Vagina (tissue), 2 donors: ENCODE results near the gene GLUD2. TPM values are rescaled to one million over a fixed set of nuclear protein-coding genes. Genes with fewer than 3 reads are reported as not detected.

Experiments
- DNase-seq, 2 donors: peaks; one replicate each; pipeline ENCODE4 v3.0.0-alpha.2; 2017; ENCODE audit errors: extremely low spot score in 2 of 2
- H3K27ac ChIP-seq: fragments of 200-600 bp; sonication (generic); one replicate; pipeline ENCODE4 v1.5.1; 2019
- H3K27me3 ChIP-seq: fragments of 200-600 bp; sonication (generic); one replicate; pipeline ENCODE4 v1.5.1; 2019
- H3K36me3 ChIP-seq, 2 donors: fragments of 200-600 bp; sonication (generic); one replicate each; pipeline ENCODE4 v1.5.1; 2017 to 2019
- H3K4me1 ChIP-seq: fragments of 200-600 bp; sonication (generic); one replicate; pipeline ENCODE4 v1.5.1; 2019
- H3K4me3 ChIP-seq, 2 donors: fragments of 200-600 bp; sonication (generic); 1 replicate in 1 of 2; 2 replicates in 1 of 2; pipeline ENCODE4 v1.5.1; 2016 to 2019
- H3K9me3 ChIP-seq: fragments of 200-600 bp; sonication (generic); one replicate; pipeline ENCODE4 v1.5.1; 2019
- CTCF ChIP-seq, 3 experiments: fragments of 450-650 bp in 2 of 3; fragments of 200-600 bp in 1 of 3; sonication (generic) in 1 of 3; IDR thresholded peaks; one replicate each; pipeline ENCODE4 v1.5.1; 2017 to 2019; ENCODE audit warnings: antibody characterized with exemption in 3 of 3, mild to moderate bottlenecking in 2 of 3, moderate library complexity in 2 of 3
- POLR2A ChIP-seq, 2 donors: fragments of 450-650 bp; IDR thresholded peaks; one replicate each; pipeline ENCODE4 v1.6.1; 2017; ENCODE audit warnings: antibody characterized with exemption in 2 of 2, mild to moderate bottlenecking in 2 of 2, moderate library complexity in 2 of 2
- POLR2AphosphoS5 ChIP-seq, 2 donors: sonication (generic); formaldehyde crosslinking; IDR thresholded peaks; one replicate each; pipeline ENCODE4 v1.9.0; 2017; ENCODE audit warnings: antibody characterized with exemption in 2 of 2, mild to moderate bottlenecking in 2 of 2, low read depth in 1 of 2; ENCODE audit not compliant: insufficient read depth in 1 of 2
- intact Hi-C: fragments of 100-400 bp; cut with DNase I; formaldehyde crosslinking; loops from one replicate; pipeline ENCODE4 v1.15.1; 2023
- total RNA-seq: library from RNA; depleted of rRNA; stranded (reverse); fragments of >200 nt; gene quantifications from one replicate; pipeline ENCODE4 v1.2.3, GENCODE V29; 2016

The GLUD2 gene
- total RNA-seq, 1 donor from 2014 or later = 0.98 TPM

GRCh38 chrX:121030083-121030482, 17.3 kb upstream of the GLUD2 start:
- intact Hi-C loops = no loop called here
- H3K27ac ChIP-seq = no peak overlapping the region
- DNase-seq = no peak
- H3K4me3 ChIP-seq = no peak overlapping the region
- H3K9me3 ChIP-seq = no peaks in the 10 kb centered on the region
- H3K27me3 ChIP-seq = no peaks in the 10 kb centered on the region
- no peak for TF ChIP-seq POLR2A (IDR thresholded peaks at IDR 0.05)
- TF ChIP-seq POLR2AphosphoS5 (IDR thresholded peaks at IDR 0.05; ENCODE audit: insufficient read depth in 1 of 2, low read depth in 1 of 2) = no peak
- no peak for TF ChIP-seq CTCF (IDR thresholded peaks at IDR 0.05)
- H3K36me3 ChIP-seq = no peaks in the 10 kb centered on the region
- no peaks in the 10 kb centered on the region for H3K4me1 ChIP-seq

GRCh38 chrX:121032531-121032930, 14.9 kb upstream of the GLUD2 start:
- Histone ChIP-seq H3K9me3 (no peaks in the 10 kb centered on the region), H3K36me3 (no peaks in the 10 kb centered on the region), H3K4me1 (no peaks in the 10 kb centered on the region), H3K27me3 (no peaks in the 10 kb centered on the region), H3K4me3 (no peak overlapping the region), H3K27ac (no peak overlapping the region)
- intact Hi-C loops = no loop called here
- TF ChIP-seq CTCF (IDR thresholded peaks at IDR 0.05) (no peak), POLR2A (IDR thresholded peaks at IDR 0.05) (no peak), POLR2AphosphoS5 (IDR thresholded peaks at IDR 0.05; ENCODE audit: insufficient read depth in 1 of 2, low read depth in 1 of 2) (no peak)
- no peak for DNase-seq

DNA sequence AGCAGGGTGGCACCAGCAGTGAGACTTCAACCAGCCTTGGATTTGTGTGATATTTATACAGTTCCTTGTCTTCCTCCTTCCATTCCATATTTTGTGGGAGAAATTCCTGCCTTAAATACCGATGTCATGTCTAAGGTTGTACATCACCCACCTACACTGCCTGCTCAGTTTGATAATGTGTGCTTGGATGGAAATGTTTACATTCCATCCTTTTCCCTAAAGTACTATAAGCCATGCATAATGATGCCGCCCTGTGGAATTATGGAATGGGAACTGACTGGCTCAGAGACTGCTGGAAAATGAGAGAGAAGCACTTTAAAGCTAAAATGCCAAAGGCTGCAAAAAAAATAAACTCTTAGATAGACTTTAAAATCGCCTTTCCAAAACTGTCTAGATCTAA, 11.3 kb upstream of the GLUD2 start:
- Histone ChIP-seq H3K27ac (no peak overlapping the region), H3K9me3 (no peaks in the 10 kb centered on the region), H3K4me3 (no peak overlapping the region), H3K27me3 (no peaks in the 10 kb centered on the region), H3K4me1 (no peaks in the 10 kb centered on the region), H3K36me3 (no peaks in the 10 kb centered on the region)
- intact Hi-C loops = no loop called here
- no peak for TF ChIP-seq CTCF (IDR thresholded peaks at IDR 0.05)
- TF ChIP-seq POLR2A (IDR thresholded peaks at IDR 0.05) = no peak
- no peak for TF ChIP-seq POLR2AphosphoS5 (IDR thresholded peaks at IDR 0.05; ENCODE audit: insufficient read depth in 1 of 2, low read depth in 1 of 2)
- DNase-seq = no peak

- no peaks in the 10 kb centered on the region for H3K4me1 ChIP-seq
Measured at GRCh38 chrX:121036951-121037350, 10.5 kb upstream of the GLUD2 start.

DNA sequence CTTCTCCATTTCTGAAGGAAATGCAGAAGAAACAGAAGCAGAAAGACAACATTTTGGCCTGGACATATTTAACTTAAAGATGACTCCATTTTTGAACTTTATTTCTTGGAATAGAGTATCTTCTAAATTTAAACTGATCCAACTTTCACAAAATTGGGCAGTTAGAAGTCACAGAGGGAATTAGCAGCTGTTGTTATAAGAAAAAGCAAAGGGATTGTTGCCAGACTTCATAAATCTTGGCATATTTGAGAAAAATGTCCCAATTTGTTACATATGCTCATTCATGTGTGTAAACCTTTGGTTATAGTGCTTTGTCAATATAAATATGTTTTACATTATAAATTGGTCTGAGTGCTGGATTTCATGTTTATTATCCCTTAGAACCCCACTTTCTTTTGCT, 3.4 kb downstream of the GLUD2 start:
- H3K36me3 ChIP-seq = no peaks in the 10 kb centered on the region
- no peak overlapping the region for H3K4me3 ChIP-seq
- no peaks in the 10 kb centered on the region for H3K27me3 ChIP-seq
- intact Hi-C loops = no loop called here
- DNase-seq = no peak
- TF ChIP-seq POLR2AphosphoS5 (IDR thresholded peaks at IDR 0.05; ENCODE audit: insufficient read depth in 1 of 2, low read depth in 1 of 2) (no peak), POLR2A (IDR thresholded peaks at IDR 0.05) (no peak), CTCF (IDR thresholded peaks at IDR 0.05) (no peak)
- H3K4me1 ChIP-seq = no peaks in the 10 kb centered on the region
- no peak overlapping the region for H3K27ac ChIP-seq
- H3K9me3 ChIP-seq = no peaks in the 10 kb centered on the region

More at GRCh38 chrX:121036951-121037350, 10.5 kb upstream of the GLUD2 start:
- no peak overlapping the region for H3K4me3 ChIP-seq
- no peaks in the 10 kb centered on the region for H3K9me3 ChIP-seq
- no peak for TF ChIP-seq POLR2AphosphoS5 (IDR thresholded peaks at IDR 0.05; ENCODE audit: insufficient read depth in 1 of 2, low read depth in 1 of 2)
- no peak for TF ChIP-seq CTCF (IDR thresholded peaks at IDR 0.05)
- TF ChIP-seq POLR2A (IDR thresholded peaks at IDR 0.05) = no peak
- intact Hi-C loops = no loop called here
- H3K27ac ChIP-seq = no peak overlapping the region
- no peak for DNase-seq
- H3K36me3 ChIP-seq = no peaks in the 10 kb centered on the region
- H3K27me3 ChIP-seq = no peaks in the 10 kb centered on the region
